Uterus (tissue), 2 donors: ENCODE data around the gene SLC25A21.

Experiments
- CTCF ChIP-seq, 4 experiments: fragments of 200-600 bp in 2 of 4; fragments of 450-650 bp in 2 of 4; sonication (generic) in 2 of 4; IDR thresholded peaks; one replicate each; pipeline ENCODE4 v1.5.1; 2016 to 2019; ENCODE audit warnings: antibody characterized with exemption in 4 of 4, mild to moderate bottlenecking in 2 of 4, moderate library complexity in 1 of 4
- POLR2A ChIP-seq, 2 donors: fragments of 450-650 bp; IDR thresholded peaks; one replicate each; pipeline ENCODE4 v1.6.1; 2016; ENCODE audit warnings: antibody characterized with exemption in 2 of 2, mild to moderate bottlenecking in 1 of 2, moderate library complexity in 1 of 2

- no peak for TF ChIP-seq CTCF (IDR thresholded peaks at IDR 0.05)
- no peak for TF ChIP-seq POLR2A (IDR thresholded peaks at IDR 0.05)
These were observed 261.8 kb downstream of the SLC25A21 start for GRCh38 chr14:36910578-36910977.
